Endothelial cell of umbilical vein (primary cell): Measurements from ENCODE around the gene GNA12. TPM values are rescaled to one million over a fixed set of nuclear protein-coding genes. Genes with fewer than 3 reads are reported as not detected.

Experiments used
- BruUV-seq: library from RNA; stranded (reverse); fragments of 400-500 nt; replicated peaks from 2 replicates; lab custom pipeline; 2021; lab: Mats Ljungman, UMichigan
- CTCF ChIA-PET: fragments of 300-600, 350-600 bp; sonication (Branson Sonifier 250); formaldehyde crosslinking; loops from one replicate; lab custom pipeline; 2021; ENCODE audit warnings: antibody characterized with exemption, inconsistent platforms; lab: Charles Lee
- POLR2A ChIA-PET: fragments of 300-600, 350-600 bp; sonication (Branson Sonifier 250); formaldehyde crosslinking; loops from one replicate; lab custom pipeline; 2021; ENCODE audit warnings: antibody characterized with exemption, inconsistent platforms; lab: Charles Lee
- DNase-seq: peaks from one replicate; pipeline ENCODE4 v3.0.0-alpha.2; 2011; ENCODE audit warnings: low read depth, low spot score
- FAIRE-seq: peaks from 2 replicates; lab custom pipeline; 2011; peaks lifted over from hg19 to GRCh38; lab: Jason Lieb, UNC
- H2AFZ ChIP-seq: 2 replicates; pipeline ENCODE4 v1.6.0; 2012; ENCODE audit warnings: low read depth, low read length, control low read depth, inconsistent platforms
- H3K27ac ChIP-seq: 2 replicates; pipeline ENCODE4 v1.5.1; 2011; ENCODE audit warnings: low read depth, mild to moderate bottlenecking, control low read depth, low read length, moderate library complexity; ENCODE audit not compliant: insufficient read depth
- H3K27me3 ChIP-seq, 2 experiments: 2 replicates each; pipeline versions ENCODE4 v1.6.0 to v1.6.1; 2011; ENCODE audit warnings: low read length in 2 of 2, mixed read lengths in 1 of 2; ENCODE audit not compliant: control insufficient read depth in 2 of 2, insufficient read depth in 2 of 2
- H3K36me3 ChIP-seq, 2 experiments: 2 replicates in 1 of 2; 3 replicates in 1 of 2; pipeline ENCODE4 v1.5.1; 2011; ENCODE audit warnings: low read length in 2 of 2, mild to moderate bottlenecking in 1 of 2, moderate library complexity in 1 of 2; ENCODE audit not compliant: control insufficient read depth in 2 of 2, insufficient read depth in 2 of 2; ENCODE audit errors: extremely low read depth in 1 of 2
- H3K4me1 ChIP-seq: 3 replicates; pipeline ENCODE4 v1.5.1; 2011; ENCODE audit warnings: mild to moderate bottlenecking, low read length; ENCODE audit not compliant: control insufficient read depth, insufficient read depth; ENCODE audit errors: extremely low read depth
- H3K4me2 ChIP-seq: 2 replicates; pipeline ENCODE4 v1.6.1; 2011; ENCODE audit warnings: low read length, control low read depth, mixed read lengths; ENCODE audit not compliant: insufficient read depth
- H3K4me3 ChIP-seq, 3 experiments: fragments of 200-600 bp in 1 of 3; sonication (generic), shearing (Covaris generic) in 1 of 3; replicated peaks in 1 of 3; 2 replicates each; pipeline ENCODE4 v1.5.1; 2011 to 2016; ENCODE audit warnings: control low read depth in 3 of 3, low read length in 3 of 3, mild to moderate bottlenecking in 2 of 3, inconsistent platforms in 1 of 3, low read depth in 1 of 3, moderate library complexity in 1 of 3; ENCODE audit not compliant: insufficient read depth in 1 of 3
- H3K79me2 ChIP-seq: 2 replicates; pipeline ENCODE4 v1.6.0; 2012; ENCODE audit warnings: low read length, inconsistent platforms; ENCODE audit not compliant: control insufficient read depth, insufficient read depth
- H3K9ac ChIP-seq: replicated peaks from 2 replicates; pipeline ENCODE3; 2011; ENCODE audit warnings: low read length, control low read depth; ENCODE audit not compliant: insufficient read depth; ENCODE audit errors: extremely low read depth
- H3K9me1 ChIP-seq: replicated peaks from 3 replicates; pipeline ENCODE4 v1.6.0; 2011; ENCODE audit warnings: mild to moderate bottlenecking, low read length; ENCODE audit not compliant: control insufficient read depth, insufficient read depth; ENCODE audit errors: extremely low read depth
- H3K9me3 ChIP-seq: replicated peaks from 2 replicates; pipeline ENCODE4 v1.5.1; 2012; ENCODE audit warnings: low read length, inconsistent platforms; ENCODE audit not compliant: control insufficient read depth, insufficient read depth
- H4K20me1 ChIP-seq: replicated peaks from 2 replicates; pipeline ENCODE3; 2011; ENCODE audit warnings: mild to moderate bottlenecking, low read length; ENCODE audit not compliant: control insufficient read depth, insufficient read depth; ENCODE audit errors: extremely low read depth
- EZH2 ChIP-seq: IDR thresholded peaks from 2 replicates; pipeline ENCODE4 v1.6.1; 2012; ENCODE audit warnings: borderline replicate concordance, low read depth, mild to moderate bottlenecking, moderate library complexity, low read length, inconsistent platforms; ENCODE audit not compliant: severe bottlenecking
- GATA2 ChIP-seq: IDR thresholded peaks from 2 replicates; pipeline ENCODE4 v1.7.0; 2011; ENCODE audit warnings: low read depth, mild to moderate bottlenecking, moderate library complexity, mixed read lengths, low read length; ENCODE audit not compliant: insufficient read length, insufficient read depth
- JUN ChIP-seq: IDR thresholded peaks from 2 replicates; pipeline ENCODE4 v1.6.1; 2011; ENCODE audit warnings: borderline replicate concordance, low read depth; ENCODE audit not compliant: insufficient read length, insufficient read depth
- MYC ChIP-seq: IDR thresholded peaks from one replicate; pipeline ENCODE4 v1.6.1; 2011; ENCODE audit warnings: mild to moderate bottlenecking, low read depth, low read length
- POLR2A ChIP-seq: IDR thresholded peaks from 2 replicates; pipeline ENCODE4 v1.6.1; 2012; ENCODE audit warnings: low read depth, mild to moderate bottlenecking, control low read depth, low read length
- POLR2AphosphoS5 ChIP-seq: IDR thresholded peaks from 2 replicates; pipeline ENCODE4 v1.6.1; 2012; ENCODE audit warnings: low read depth, mild to moderate bottlenecking, control low read depth, low read length, moderate library complexity; ENCODE audit not compliant: insufficient read depth
- dilution Hi-C: fragments of 300-500 bp; cut with MboI; formaldehyde crosslinking; loops from one replicate; pipeline ENCODE4 v1.15.0; 2019; ENCODE audit warnings: low sequenced_read_pairs; ENCODE audit not compliant: extremely low pct_ligation_motif_present
- intact Hi-C: fragments of 100-400 bp; cut with micrococcal nuclease; formaldehyde crosslinking; loops from one replicate; pipeline ENCODE4 v1.10.0; 2022
- polyA plus RNA-seq, 4 experiments: library from polyadenylated mRNA; depleted of rRNA in 3 of 4; stranded (reverse) in 3 of 4; unstranded in 1 of 4; fragments of >200 nt; gene quantifications; 2 replicates each; pipeline versions ENCODE4 v1.2.1 to v1.2.3, GENCODE V29; 2011 to 2012; ENCODE audit warnings: missing spikeins in 1 of 4
- total RNA-seq: library from RNA; stranded (reverse); gene quantifications from 2 replicates; pipeline ENCODE4 v1.2.3, GENCODE V29; 2021
- TF ChIP-seq, protein P1 (sequence below): IDR thresholded peaks from 2 replicates; pipeline ENCODE4 v1.6.1; 2011; ENCODE audit not compliant: insufficient read depth, insufficient read length

GNA12 gene
- total and polyA plus RNA-seq, 2 donors (not counting 3 experiments of a cell fraction or from before 2014, with no cell fraction given), result 63.0 to 75.1 TPM

DNA sequence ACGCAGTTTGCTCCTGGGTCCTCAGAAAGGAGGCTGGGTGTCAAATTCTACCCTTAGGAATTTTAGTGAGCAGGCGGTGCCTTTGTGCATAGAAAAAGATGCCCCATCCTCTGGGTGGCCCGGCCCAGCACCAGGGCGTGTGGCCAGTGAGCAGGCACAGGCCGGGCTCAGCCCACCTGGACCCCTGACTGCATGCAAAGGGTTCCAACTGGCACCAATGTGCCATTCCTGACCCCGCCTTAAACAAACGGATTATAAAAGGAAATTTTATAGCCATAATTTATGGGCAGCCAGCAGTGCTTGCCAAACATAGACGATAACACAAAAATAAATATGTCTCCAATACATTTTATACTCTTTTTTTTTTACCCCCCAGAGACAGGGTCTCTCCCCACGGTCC, 40.1 kb upstream of the GNA12 start:
- Histone ChIP-seq H3K9me3 (no peaks in the 10 kb centered on the region), H3K9me1 (no peaks in the 10 kb centered on the region), H3K27me3 (no peaks in the 10 kb centered on the region), H3K27ac (no peak overlapping the region), H4K20me1 (no peaks in the 10 kb centered on the region), H3K4me1 (no peaks in the 10 kb centered on the region), H3K79me2 (no peaks in the 10 kb centered on the region), H2AFZ (no peak overlapping the region), H3K4me3 (no peak overlapping the region), H3K36me3 (no peaks in the 10 kb centered on the region), H3K4me2 (no peak overlapping the region), H3K9ac (no peak overlapping the region)
- BruUV-seq, result no TSS peak
- dilution Hi-C loops, result no loop called here
- intact Hi-C loops, result no loop called here
- ChIA-PET POLR2A (no interaction called here), CTCF (interaction anchor here (1.2 kb wide), 1 partner anchor 20 kb away, joined by 4 read pairs; no protein-coding TSS in a partner anchor)
- no peak for DNase-seq
- FAIRE-seq, result no peak
- TF ChIP-seq EZH2, result no peak
- no peak for TF ChIP-seq JUN

DNA sequence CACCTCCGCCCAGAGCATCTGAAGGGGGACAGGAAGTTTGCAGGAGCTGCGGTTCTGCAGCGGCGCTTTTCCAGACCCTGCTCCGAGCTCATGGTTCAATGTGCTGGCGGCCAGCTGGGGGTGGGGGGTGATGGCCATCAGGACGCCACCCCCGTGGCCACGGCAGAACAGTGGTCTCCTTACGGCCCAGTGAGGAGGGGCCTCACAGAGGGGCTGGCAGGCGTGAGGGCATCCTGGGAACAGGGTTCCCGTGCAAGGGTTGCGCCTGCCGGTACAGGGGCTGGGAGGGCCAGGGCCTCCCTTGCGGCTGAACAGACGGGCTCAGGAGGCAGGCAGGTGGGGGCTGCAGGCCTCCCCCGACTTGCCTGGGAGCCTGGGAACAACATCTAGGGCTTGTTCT, 39.0 kb upstream of the GNA12 start:
- H3K27me3 ChIP-seq, result no peaks in the 10 kb centered on the region
- dilution Hi-C loops (no loop called here), intact Hi-C loops (no loop called here)

More for the DNA sequence above, 39.0 kb upstream of the GNA12 start:
- Histone ChIP-seq H3K79me2 (no peaks in the 10 kb centered on the region), H3K4me2 (no peak overlapping the region), H3K9me1 (no peaks in the 10 kb centered on the region), H3K4me1 (no peaks in the 10 kb centered on the region), H2AFZ (no peak overlapping the region), H3K27ac (no peak overlapping the region), H4K20me1 (no peaks in the 10 kb centered on the region), H3K36me3 (no peaks in the 10 kb centered on the region), H3K4me3 (no peak overlapping the region), H3K9me3 (no peaks in the 10 kb centered on the region), H3K9ac (no peak overlapping the region)
- FAIRE-seq (no peak), DNase-seq (no peak)
- BruUV-seq, result no TSS peak
- TF ChIP-seq MYC (no peak), GATA2 (no peak), POLR2AphosphoS5 (no peak), JUN (no peak), POLR2A (no peak)
- TF ChIP-seq, protein P1, sequence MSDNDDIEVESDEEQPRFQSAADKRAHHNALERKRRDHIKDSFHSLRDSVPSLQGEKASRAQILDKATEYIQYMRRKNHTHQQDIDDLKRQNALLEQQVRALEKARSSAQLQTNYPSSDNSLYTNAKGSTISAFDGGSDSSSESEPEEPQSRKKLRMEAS, result no peak
- CTCF ChIA-PET, result no interaction called here
- POLR2A ChIA-PET, result no interaction called here
